Renal cortex interstitium (tissue), 11 donors: ENCODE data around the gene AP4B1. TPM values are rescaled to one million over a fixed set of nuclear protein-coding genes. Genes with fewer than 3 reads are reported as not detected.

ENCODE experiments used
- DNase-seq, 11 donors: peaks; one replicate each; pipeline ENCODE4 v3.0.0-alpha.2; 2013; ENCODE audit warnings: low read depth in 9 of 11, low spot score in 4 of 11; ENCODE audit errors: extremely low read depth in 1 of 11
- polyA plus RNA-seq, 3 donors: library from polyadenylated mRNA; unstranded; fragments of 120-200 nt; gene quantifications; one replicate each; pipeline ENCODE4 v1.2.1, GENCODE V29; 2013; ENCODE audit not compliant: insufficient read length in 3 of 3

The AP4B1 gene
- polyA plus RNA-seq, 3 donors = 26.7 to 46.2 (median 31.1) TPM

DNA sequence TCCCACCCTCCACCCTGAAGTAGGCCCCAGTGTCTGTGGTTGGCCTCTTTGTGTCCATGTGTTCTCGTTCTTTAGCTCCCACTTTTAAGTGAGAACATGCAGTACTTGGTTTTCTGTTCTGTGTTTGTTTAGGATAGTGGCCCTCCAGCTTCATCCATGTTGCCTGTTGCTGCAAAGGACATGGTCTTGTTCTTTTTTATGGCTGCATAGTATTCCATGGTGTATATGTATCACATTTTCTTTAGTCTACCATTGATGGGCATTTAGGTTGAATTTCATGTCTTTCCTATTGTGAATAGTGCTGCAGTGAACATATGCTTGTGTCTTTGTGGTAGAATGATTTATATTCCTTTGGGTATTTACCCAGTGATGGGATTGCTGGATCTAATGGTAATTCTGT, 30.6 kb upstream of the AP4B1 start:
- no peak for DNase-seq

DNA sequence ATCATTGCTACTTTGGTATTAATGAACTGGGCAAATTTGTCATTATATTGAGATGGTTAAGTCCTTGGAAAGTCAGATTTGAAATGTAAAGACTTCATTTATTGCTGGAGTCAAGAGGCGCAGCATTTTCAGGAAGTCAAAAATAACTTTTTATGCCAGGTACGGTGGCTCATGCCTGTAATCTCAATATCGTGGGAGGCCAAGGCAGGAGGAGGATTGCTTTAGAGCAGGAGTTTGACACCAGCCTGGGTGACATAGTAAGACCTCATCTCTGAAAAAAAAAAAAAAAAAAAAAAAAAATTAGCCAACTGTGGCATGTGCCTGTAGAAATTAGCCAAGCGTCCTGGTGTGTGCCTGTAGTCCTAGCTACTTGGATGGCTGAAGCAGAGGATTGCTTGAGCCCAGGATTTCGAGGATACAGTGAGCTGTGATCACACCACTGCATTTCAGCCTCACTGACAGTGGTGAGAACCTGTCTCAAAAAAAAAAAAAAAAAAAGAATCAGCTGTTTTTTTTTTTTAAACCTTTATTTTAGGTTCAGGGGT, 30.0 kb upstream of the AP4B1 start:
- no peak for DNase-seq

DNA sequence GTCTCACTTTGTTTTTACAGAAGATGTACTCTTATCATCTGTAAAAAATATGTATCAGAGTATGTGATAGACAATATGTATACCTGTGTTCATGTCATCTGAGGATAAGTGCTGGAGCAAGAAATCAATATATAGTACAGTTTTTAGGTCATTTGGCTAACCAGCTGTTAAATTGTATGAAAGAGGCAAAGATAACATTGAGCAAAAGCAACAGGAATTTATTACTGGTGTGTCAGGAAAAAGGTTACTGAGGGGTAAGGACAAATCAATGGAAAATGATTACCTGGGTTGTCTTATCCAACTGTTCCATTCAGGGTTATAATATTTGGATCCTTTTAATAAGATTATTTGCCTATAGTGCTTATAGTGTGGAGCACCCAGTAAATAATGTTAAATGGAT, 29.4 kb upstream of the AP4B1 start:
- no peak for DNase-seq

DNA sequence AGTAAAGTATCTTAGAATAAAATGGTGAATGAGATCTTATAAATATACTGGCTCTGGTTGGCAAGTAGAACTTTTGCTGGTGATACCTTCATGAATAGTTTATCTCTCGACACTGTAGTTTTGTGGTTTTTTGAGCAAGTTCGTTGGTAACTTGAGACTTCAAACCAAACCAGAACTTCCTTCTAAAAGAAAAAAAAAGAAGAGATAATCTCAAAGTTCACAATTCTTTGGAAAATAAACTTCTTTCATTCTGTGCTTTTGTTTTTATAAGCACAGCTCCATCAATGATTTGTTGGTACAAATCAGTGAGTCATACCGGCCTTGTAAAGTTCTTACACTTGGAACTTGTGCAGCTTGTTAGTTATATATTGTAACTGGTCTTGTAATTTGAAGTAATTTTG, 26.9 kb upstream of the AP4B1 start:
- no peak for DNase-seq

DNA sequence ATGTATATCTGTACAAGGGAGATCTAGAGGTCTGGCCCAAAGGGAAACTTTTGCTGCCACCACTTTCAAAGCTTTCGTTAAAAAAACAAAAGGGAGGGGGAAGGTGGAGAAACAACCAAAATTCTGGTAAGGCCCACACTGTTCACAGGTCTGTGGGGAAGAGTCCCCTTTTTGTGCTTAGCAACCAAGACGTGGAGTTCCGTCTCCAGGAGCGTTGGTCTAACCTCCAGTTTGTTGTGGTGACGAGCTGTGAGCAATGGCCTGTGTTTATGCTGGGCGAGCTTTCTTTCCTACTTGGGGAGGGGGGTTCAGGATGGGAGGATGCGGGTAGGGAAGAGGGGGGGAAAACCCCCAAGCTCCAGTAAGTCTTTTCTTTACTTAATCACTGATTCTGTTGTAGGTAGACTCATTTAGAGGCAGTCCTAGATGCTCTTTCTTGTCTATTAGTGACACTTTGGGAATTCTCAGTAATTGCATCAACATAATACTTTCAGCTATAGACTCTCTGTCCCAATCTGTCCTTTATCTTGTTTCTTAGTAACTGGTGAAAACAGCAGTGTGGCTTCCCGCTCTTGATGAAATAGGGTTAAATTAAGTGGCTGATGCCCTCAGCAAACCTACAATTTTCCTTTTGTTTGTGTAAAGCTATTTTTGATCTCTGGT, 26.0 kb upstream of the AP4B1 start:
- peak in 7 of 11 donors; percentile 29 to 62 (median 39) for DNase-seq

DNA sequence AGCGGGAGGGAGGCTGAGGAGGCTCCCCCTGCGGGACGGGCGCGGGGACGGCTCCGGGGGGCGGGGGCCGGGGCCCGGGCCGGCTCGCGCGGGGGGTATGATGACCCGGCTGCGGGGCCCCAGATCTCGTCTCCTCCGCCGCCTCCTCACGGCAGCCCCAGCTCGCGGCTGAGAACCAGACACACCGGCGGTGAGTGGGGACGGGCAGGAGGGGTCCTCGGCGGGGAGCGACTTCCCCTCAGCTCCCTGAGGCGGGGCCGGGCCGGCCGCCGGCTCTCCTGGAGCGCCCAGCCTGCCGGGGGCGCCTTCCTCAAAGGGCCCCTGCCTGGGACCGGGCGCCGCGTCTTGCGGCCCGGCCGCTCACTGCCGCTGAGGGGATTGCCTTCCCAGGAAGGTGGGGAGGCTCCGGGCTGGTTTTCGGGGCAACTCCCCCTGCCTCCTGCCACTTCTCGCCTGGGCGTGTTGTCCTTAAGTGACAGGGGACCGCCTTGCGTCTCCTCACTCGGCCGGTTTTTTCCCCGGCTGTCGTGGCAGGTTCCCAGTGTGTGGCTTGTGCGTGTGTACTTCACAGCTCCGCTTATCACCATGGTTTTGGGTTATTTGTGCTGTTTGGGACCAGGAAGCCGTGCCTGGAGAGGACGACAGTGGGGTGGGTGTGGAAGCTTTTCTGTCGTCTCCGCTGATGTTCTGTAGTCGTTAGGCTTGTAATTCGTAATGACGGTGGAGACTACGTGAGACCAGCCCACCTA, 25.3 kb upstream of the AP4B1 start:
- peak in 5 of 11 donors; percentile 9 to 53 (median 32) for DNase-seq

DNA sequence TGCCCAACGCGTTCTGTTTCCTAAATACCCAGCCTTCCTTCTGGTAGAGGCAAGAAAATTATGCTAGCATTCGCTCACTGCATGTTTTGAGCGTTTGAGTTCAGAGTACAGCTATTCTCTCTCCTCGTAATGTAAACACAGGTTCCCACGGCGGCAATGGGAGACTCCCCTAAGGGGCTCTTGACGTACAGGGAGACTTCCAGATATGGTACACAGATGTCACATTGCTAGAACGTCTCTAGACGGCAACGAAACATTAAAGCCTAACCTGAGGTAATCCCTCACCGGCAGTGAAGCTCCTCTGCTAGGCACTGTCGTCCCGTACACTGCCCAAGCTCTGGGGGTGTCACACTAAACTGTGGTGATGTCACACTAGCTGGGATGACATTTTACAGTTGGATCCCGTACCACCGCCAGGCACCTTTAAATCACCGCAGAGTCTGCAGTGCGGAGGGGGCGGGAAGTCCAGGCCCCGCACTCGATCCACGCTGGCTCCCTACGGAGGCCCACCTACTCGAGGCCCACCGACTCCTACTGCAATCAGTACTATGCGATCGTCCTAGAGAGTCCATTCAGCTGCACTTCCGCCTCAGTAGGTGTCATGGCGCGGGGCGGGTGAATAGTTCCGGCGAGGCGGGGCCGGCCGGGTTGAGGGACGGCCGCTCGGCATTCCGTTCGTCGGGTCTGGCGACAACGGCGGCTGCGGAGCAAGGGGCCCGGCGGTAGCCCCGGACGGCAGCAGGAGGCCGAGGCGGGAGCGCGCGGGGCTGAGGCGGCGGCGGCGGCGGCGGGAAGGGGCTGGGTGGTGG, 24.5 kb upstream of the AP4B1 start, which contains the start of gene HIPK1:
HIPK1 (plus strand) TSS at position 384 of the 809 bp plus-strand sequence.
- DNase-seq = peak; percentile 81 to 93 (median 91)

DNA sequence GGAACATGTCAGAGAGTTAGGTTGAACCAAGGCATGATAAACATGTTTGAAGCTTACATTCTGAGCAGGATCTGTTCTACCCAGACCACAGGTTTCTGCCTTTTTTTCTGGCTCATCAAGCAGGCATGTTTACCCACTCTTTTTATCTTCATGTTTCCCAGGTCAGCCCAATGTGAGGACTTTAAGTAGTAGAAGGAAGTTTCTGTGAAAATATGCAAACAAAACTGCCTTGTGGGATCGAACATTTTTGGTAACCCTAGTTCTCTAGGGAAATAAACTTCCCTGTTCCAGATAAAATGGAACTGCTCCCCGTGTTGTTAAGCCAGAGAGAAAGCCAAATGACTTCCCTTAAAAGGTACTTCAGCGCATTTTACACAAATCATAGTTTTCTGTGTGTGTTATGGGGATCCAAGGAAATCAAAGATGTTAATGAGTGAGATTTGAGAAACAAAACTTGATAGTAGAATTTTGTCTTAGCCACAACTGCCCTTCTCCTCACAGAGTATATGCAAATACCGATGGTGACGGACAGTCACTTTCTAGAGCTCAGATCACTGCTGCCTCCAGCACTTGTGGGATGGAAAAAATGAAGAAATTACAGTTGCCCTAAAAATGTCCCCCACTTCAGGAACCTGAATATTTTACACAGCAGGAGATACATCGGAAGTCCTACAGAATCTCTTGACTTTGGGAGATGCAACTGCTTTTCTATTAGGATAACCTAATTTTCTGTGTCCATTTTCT, 23.8 kb upstream of the AP4B1 start:
- peak in 2 of 11 donors; percentile 13 to 30 for DNase-seq

DNA sequence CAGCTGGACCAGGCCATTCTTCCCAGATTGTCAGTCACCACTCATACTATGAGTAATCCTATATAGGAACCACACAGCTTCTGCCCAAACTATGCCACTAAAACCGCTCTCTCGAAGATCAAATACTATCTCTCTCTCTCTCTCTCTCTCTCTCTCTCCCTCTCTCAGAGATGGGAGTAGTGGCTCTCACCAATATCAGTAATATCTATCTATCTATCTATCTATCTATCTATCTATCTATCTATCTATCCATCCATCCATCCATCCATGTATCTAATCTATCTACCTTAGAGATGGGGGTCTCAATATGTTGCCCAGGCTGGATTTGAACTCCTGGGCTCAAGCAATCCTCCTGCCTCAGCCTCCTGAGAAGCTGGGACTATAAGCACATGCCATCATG, 19.9 kb upstream of the AP4B1 start:
- no peak for DNase-seq

DNA sequence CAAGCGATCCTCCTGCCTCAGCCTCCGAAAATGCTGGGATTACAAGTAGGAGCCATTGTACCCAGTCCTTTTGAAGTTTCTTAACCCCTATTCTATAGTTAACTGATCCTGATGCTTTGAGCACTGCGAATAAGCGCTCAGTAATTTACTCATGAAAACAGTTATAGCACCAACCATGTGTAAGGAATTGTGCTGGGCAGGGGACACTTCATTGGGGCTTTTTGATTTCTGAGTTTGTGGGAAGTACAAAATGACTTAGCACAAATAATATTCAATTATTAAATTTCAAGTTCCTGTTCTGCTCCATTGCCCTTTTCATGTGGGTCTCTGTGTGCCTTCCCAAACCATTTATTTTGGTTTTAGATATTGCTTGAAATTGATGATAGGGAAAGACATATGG, 18.4 kb upstream of the AP4B1 start:
- no peak for DNase-seq

DNA sequence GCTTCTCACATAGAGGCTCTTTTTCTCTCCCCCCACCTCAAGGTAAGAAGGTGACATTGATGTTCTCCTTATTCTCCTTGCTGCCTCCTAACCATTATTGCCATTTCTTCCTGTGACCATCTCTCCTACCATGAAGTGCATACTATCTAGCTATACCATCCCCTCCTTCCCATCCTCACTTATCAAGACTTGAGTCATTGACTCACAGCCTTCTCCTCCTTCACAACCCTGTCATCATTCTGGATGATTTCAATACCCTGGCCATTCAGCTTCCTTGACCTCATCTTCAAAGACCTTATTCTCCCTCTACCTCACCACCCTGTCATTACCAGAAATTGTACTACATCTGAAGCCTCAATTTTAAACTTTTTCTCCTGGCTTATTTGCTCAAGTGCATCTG, 13.6 kb upstream of the AP4B1 start:
- no peak for DNase-seq

DNA sequence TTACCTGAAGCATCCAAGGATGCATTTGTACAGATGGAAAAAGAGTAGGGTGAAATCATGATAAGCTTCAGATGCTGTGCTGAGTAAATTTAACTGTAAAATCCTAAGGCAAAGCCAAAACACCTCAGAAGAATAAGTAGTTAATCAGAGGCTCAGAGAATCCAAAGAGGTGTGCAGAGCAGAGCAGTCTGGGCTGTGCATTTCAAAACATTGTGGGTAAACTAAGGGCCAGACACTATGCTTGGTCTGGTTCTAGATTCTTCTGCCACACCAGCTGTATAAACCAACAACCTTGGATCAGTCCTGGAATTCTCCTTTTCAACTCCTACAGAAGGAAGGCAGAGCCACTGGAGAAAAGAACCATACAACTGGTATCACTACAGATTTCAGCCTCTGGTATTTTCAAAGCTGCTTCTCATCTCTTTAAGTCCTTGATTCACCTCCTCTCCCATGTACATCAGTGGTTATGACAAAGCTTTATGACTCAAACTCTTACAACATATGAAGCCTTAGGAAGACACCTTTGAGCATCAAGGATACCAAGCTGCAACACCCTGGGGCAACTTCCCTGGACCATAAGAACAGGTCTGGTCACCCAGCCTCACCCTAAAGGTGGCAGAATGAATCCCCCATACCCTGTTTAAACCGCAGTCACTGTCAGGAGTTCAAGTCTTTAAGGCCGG, 12.9 kb upstream of the AP4B1 start:
- DNase-seq = no peak

DNA sequence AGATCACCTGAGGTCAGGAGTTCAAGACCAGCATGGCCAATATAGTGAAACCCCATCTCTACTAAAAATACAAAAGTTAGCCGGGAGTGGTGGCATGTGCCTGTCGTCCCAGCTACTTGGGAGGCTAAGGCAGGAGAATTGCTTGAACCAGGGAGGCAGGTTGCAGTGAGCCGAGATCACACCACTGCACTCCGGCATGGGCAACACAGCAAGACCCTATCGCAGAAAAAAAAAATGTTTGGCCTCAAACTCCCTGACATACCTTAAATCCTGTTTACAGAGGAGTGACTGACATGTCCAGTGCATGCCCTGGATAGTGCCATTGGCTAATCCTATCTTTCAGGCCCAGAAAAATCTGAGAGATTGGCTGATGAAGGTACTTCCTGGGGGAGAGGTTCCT, 12.4 kb upstream of the AP4B1 start:
- no peak for DNase-seq

DNA sequence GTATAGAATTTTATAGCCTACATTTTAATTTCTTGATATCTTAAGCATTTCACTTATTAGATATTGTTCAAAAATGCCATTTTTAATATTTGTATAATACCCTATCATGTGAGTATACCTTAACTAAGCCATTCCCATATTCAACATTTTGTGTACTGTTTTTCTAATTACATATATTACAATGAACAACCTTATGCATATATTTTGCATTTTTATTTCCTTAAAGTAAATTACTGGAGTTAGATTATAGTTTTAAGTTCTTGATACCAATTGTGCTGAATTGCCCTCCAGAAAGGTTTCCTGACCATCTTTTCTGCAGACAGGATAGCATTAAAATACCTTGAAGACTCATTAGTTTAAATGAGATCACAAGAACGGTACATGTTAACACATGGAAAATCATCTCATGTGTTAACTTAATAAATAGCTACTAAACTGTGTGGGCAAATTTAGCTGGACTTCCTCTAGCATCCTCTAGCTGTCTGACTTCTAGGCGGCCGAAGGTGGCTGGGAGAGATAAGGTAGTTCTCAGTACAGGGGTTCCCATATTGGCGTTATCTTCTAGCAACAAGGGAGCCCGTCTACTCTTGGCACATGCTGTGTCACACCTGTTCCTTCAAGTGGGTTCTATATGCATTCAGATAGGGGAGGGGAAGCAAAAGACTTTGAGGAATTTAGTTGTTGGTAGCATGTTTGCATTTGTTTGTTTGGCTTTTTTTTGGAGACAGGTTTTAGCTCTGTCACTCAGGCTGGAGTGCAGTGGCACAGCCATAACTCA, 9.5 kb upstream of the AP4B1 start:
- DNase-seq = no peak

DNA sequence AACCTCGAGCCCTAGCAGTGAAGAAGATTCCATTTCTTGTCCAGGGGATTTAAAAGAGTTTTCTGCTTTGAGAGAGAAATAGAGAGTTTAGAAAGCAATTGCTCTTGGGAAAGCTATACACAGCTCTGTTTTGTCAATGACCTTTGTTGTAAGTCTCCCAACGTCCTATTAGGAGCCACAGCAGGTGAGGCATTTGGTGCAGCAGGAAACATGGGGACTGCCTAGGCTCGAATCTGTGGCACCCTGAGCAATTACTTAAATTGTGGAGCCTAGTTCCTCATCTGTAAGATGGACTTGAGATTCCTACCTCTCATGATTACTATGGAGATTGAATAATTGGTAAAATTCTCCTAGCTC, 8.7 kb upstream of the AP4B1 start:
- DNase-seq = no peak

DNA sequence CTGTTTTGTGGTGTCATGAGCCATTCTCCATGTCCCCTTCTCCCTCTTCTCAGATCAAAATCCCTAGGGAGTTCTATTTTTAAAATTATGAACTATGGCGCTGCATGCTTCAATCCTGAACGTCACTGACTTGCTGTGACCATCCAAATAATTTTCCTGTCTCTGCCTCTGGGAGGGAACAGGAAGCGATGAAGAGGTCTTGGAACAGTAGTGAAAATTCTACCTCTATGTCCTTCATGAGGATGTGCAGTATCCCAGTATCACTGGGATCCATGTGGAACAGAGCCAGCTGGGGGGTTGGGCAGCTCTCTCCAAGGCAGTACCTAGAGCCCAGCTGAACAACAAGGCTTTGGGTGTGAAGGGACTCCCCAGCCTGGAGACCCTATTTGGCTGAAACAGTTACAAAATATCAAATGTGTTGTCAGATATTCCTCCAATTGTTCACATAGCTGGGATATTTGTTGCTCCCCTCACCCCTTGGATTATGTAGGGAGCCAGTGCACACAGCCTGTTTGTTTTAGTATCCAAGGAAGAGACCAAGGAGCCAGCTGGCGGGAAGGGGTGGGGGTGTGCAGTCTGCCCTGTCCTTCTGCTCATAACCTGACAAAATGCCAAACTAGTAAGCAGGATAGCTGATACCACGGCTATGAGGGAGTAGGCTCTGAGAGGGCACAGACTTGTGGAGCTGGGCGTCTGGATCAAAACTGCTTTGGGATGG, 8.2 kb upstream of the AP4B1 start:
- DNase-seq = peak in 2 of 11 donors; percentile 15 to 22

DNA sequence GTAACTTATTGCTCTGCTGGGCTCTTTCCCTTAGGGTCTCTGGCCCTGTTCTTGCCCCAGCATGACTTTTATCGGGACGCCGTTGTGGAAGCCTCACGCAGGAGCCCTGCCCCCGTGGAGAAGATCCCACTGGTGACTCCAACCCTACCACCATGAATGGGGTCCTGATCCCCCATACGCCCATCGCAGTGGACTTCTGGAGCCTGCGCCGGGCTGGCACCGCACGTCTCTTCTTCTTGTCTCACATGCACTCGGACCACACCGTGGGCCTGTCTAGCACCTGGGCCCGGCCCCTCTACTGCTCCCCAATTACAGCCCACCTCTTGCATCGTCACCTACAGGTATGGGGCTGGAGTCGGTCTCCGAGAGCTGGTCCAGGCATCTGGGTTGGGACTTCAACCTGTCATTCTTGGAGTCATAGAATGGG, 849 bp upstream of the AP4B1 start:
- peak in 3 of 11 donors; percentile 8 to 18 (median 9) for DNase-seq
